ENCODE measurements around the gene COASY. TPM values are rescaled to one million over a fixed set of nuclear protein-coding genes. Genes with fewer than 3 reads are reported as not detected.
"Not testable (repeated sequence)": the region's sequence is repeated elsewhere in the genome, so short reads cannot be mapped to it uniquely, and the experiment has no call there.

The COASY gene
- total RNA-seq, 2 donors from 2014 or later, result 52.6 to 80.5 TPM

- 98% methylated on average over 5 of the region's 5 CpGs for WGBS
- Histone ChIP-seq H3K27ac (no peak overlapping the region), H3K27me3 (replicated peaks; ENCODE audit: insufficient read depth) (no peaks in the 10 kb centered on the region), H3K36me3 (no peaks in the 10 kb centered on the region), H3K9me3 (no peaks in the 10 kb centered on the region), H3K4me1 (replicated peaks) (peaks cover 8% of the 10 kb centered on the region), H3K4me3 (no peak overlapping the region)
- no peak for DNase-seq (ENCODE audit: low spot score)
- intact Hi-C loops (cut with DNase I), result no loop called here
- TF ChIP-seq POLR2AphosphoS5 (IDR thresholded peaks at IDR 0.05) (no peak), CTCF (IDR thresholded peaks at IDR 0.05) (no peak), POLR2A (IDR thresholded peaks at IDR 0.05) (no peak)
Observed at GRCh38 chr17:42537826-42538451, 24.0 kb upstream of the COASY start.

DNA sequence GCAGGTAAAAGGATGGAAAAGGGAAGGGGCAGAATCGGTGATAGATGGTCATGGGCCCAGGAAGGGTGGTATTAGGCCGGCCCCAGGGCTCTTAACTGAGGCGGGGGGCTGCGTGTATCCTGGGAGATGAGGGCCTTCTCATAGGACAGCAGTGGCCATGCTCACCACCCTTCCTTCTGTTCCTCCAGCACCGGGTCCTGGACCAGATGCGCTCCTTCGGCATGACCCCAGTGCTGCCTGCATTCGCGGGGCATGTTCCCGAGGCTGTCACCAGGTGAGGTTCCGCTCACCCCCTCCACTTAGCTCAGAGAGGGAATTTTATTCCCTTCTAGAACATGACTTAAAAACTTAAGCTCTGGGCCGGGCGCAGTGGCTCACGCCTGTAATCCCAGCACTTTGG, 23.5 kb upstream of the COASY start:
- Histone ChIP-seq H3K36me3 (no peaks in the 10 kb centered on the region), H3K4me3 (no peak overlapping the region), H3K4me1 (replicated peaks) (peaks cover 8% of the 10 kb centered on the region), H3K27me3 (replicated peaks; ENCODE audit: insufficient read depth) (no peaks in the 10 kb centered on the region), H3K27ac (no peak overlapping the region), H3K9me3 (no peaks in the 10 kb centered on the region)
- DNase-seq (ENCODE audit: low spot score), result no peak
- 95% methylated on average over 14 of the region's 14 CpGs for WGBS
- no peak for TF ChIP-seq POLR2A (IDR thresholded peaks at IDR 0.05)
- TF ChIP-seq POLR2AphosphoS5 (IDR thresholded peaks at IDR 0.05), result no peak
- no peak for TF ChIP-seq CTCF (IDR thresholded peaks at IDR 0.05)
- intact Hi-C loops (cut with DNase I), result no loop called here

- DNase-seq (ENCODE audit: low spot score); H3K27me3 ChIP-seq (replicated peaks; ENCODE audit: insufficient read depth); H3K27ac ChIP-seq; H3K4me1 ChIP-seq (replicated peaks); H3K9me3 ChIP-seq; intact Hi-C loops (cut with DNase I); H3K36me3 ChIP-seq; H3K4me3 ChIP-seq: not testable (repeated sequence)
- 95% methylated on average over 4 of the region's 4 CpGs for WGBS
Observed at GRCh38 chr17:42540558-42540957, 21.4 kb upstream of the COASY start.

- intact Hi-C loops (cut with DNase I), result no loop called here
- Histone ChIP-seq H3K27me3 (replicated peaks; ENCODE audit: insufficient read depth) (no peaks in the 10 kb centered on the region), H3K4me3 (no peak overlapping the region), H3K4me1 (replicated peaks) (peaks cover 8% of the 10 kb centered on the region), H3K27ac (no peak overlapping the region), H3K9me3 (no peaks in the 10 kb centered on the region), H3K36me3 (no peaks in the 10 kb centered on the region)
- no peak for DNase-seq (ENCODE audit: low spot score)
- 71% methylated on average over 15 of the region's 17 CpGs for WGBS
- TF ChIP-seq POLR2A (IDR thresholded peaks at IDR 0.05) (no peak), CTCF (IDR thresholded peaks at IDR 0.05) (no peak), POLR2AphosphoS5 (IDR thresholded peaks at IDR 0.05) (no peak)
Observed at GRCh38 chr17:42541041-42541833, 20.7 kb upstream of the COASY start.

GRCh38 chr17:42543190-42544079, 18.5 kb upstream of the COASY start:
- H3K4me3 ChIP-seq, result no peak overlapping the region
- intact Hi-C loops (cut with DNase I), result no loop called here
- H3K36me3 ChIP-seq, result no peaks in the 10 kb centered on the region
- WGBS, result 89% methylated on average over 39 of the region's 39 CpGs
- H3K9me3 ChIP-seq, result no peaks in the 10 kb centered on the region
- H3K27ac ChIP-seq, result no peak overlapping the region
- TF ChIP-seq POLR2A (IDR thresholded peaks at IDR 0.05) (no peak), CTCF (IDR thresholded peaks at IDR 0.05) (no peak)
- H3K27me3 ChIP-seq (replicated peaks; ENCODE audit: insufficient read depth), result no peaks in the 10 kb centered on the region
- H3K4me1 ChIP-seq (replicated peaks), result no peaks in the 10 kb centered on the region
- DNase-seq (ENCODE audit: low spot score), result no peak

Measured in prostate gland (tissue), 2 donors.